SKM-1 treated with dmso at 0.1 percent for 144 hours (cell line): ENCODE data around the gene NCK2.

ENCODE experiments used
- DNase-seq: peaks from one replicate; lab custom pipeline; 2025; ENCODE audit not compliant: unreplicated experiment; lab: John Stamatoyannopoulos, UW

NCK2 gene

DNA sequence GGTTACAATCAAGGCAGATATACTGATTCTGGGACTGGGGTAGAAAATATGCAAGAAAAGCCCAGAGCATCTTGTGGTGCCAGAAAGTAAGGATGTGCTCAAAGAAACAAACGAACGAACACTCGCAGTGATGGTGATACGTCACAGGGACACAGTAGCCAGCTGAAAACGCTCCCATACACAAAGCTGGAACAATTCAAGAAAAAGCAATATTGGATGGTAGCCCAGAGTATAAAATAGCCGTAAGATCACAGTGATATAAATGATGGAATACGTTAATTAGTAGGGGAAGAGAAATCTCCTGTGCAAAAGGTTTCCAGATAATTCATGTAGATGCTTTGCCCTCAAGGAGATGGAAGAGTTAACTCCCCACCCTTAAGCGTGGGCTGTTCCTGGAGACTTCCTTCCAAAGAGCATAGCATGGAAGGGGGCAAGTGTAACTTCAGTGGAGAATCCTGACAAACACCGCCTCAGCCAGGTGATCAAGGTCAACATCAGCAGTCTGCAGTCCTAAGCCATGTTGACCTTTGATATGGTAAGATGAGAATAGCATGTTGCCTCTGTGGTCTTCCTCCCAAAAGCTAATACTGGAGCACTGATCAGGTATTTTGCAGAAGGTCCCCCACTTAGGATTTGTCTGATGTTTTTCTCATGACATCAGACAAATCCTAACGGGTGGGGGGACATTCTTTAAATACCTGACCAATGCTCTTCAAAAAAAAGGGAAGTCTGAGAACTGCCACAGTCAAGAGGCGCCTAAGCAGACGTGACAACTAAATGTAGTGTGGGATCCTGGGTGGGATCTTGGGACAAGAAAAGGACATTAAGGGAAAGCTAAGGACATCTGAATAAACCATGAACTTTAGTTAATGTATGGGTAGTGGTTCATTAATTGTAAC, 99.0 kb downstream of the NCK2 start:
- DNase-seq = no peak

DNA sequence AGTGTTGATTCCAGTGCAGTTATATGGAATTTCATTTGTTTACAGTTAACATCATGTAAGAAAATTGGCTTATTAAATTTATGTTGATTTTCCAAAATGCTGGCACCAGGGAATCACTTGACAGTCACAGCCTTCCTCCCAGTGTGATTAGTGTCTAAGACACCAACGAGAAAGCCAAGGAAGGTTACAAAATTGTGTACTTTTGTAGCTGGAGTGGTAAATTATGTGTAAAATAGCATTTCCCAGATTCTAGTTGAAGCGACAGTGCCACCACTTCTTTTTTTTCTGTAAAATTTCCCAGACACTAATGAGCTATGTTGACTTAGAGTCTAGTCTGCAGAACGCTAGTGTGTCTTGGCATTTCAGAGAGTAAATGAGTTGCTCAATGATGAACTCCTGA, 101.3 kb downstream of the NCK2 start:
- DNase-seq = no peak

- no peak for DNase-seq
Observed at GRCh38 chr2:105847056-105847455, 102.3 kb downstream of the NCK2 start.

DNA sequence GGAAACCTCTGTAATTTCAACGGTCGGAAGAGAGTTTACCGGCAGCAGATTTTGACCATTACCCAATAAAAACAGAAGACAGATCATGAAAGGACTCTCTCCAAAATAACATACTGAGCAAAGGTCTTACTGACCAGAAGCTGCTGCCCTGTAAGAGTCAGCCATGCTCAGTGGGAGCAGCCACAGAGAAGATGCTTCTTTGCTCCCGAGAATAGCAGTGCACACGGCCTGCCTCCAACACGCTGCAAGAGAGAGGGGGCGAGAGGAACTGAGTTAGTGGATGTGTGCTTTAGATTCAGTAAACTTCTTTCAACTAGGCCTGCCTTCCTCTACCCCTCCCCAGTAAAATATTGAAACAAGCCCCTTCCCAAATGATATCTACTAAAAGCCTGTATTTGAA, 103.7 kb downstream of the NCK2 start:
- no peak for DNase-seq

DNA sequence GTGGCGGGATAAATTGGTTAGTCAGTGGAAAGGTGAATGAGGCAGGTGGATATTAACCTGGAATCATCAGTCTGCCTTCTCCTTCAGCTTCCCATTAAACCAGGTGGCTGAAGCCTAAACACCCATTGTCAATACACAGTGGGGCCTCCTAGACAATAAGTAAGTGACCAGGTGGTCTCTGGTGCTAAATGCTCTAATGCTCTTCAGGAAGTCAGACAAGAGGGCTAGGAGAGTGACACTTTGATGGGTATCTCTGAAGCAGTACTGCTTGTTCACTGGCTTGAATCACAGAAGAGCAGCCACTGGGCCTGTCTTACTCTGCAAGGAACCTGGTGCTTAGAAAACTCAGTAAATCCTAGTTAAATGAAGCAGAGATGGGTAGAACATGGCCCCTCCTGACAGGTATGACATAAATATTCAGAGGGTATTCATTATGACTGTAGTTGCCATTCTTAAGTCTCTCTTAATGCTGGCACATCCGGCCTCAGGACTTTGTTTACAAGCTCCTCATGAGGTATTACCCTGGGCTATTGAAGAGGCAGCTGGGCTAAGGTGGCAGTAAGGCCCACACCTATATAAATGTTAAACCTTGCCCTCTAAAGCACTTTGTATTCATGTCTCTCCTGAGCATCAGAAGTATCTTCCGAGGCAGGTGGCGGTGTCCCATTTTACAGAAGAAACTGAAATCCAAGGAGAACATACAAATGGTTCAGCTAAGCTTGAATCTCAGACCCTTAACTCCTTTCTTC, 104.9 kb downstream of the NCK2 start:
- no peak for DNase-seq

DNA sequence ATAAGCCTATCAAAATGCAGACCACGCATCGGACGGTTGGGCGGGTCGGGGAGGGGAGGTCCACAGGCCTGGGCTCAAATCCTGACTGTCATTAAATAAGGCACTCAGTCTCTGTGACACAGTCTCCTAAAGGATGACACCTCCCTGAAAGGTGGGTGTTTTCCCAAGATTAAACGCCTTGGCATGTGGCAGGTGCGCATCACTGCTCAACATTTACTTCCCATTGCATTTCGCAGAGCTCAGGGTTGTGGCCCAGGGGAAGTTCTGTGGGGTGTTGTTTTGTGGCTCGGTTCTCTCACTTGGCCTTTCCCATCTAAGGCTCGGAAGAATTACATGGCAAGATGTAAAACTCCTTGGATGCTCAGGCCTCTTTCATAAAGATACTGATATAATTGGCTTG, 107.4 kb downstream of the NCK2 start:
- DNase-seq = no peak

DNA sequence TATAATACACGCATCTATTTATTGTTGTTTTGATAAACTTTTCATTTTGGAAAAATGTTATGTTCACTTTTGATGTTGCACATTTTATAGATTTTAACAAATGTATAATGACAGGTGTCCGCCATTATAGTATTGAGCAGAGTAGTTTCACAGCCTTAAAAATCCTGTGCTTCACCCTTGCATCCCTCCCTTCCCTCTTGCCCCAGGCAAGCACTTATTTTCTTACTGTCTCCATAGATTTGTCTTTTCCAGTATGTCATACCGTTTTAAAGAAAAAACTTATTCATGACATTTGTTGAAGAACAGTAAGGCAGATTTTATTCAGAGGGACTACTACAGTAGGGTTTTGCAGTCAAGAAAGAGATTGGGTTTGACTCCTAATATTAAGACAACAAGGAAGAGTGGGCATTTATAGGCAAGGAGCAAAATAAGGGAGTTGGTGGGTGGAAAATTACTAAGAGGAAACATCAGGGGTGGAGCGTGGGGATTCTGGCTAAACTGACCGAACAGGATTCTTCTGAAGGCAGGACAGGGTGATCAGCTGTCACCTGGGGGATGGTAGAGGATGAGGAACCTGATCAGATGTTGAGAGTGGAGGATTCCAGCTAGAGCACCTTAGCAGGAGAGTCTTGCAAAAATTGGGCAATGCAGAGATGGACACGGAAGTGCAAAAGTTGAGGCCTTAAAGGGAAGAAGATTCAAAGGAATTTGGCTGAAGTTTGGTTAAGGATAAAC, 108.8 kb downstream of the NCK2 start:
- no peak for DNase-seq

DNA sequence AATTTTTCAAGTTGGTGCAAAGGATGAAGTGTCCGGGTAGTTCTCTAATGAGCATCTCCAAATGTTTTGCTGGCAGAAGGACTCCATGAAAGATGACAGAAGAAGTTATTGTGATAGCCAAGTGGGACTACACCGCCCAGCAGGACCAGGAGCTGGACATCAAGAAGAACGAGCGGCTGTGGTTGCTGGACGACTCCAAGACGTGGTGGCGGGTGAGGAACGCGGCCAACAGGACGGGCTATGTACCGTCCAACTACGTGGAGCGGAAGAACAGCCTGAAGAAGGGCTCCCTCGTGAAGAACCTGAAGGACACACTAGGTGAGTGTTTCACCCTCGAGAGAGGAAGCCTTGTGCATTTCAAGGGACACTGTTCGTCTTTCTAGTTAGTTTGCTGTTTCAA, 110.3 kb downstream of the NCK2 start:
- no peak for DNase-seq

DNA sequence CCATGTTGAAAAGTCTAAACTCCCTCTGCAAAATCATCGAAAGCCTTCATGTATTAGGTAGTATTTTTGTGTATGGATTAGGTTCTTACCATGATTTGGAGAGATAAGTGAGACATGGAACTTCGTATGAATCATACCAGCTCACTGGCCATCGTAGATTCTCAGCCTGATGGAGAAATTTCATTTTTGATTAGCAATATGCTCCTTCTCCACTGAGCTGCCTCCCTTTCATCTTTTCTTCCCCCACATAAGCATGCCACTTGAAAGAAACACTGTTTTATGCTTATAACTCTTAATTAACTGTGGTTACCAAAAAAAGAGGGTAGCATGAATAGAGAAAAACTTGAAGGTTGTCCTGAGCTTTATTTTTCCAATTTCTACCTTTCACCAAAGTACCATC, 111.9 kb downstream of the NCK2 start:
- no peak for DNase-seq

- no peak for DNase-seq
Observed at GRCh38 chr2:105857076-105857740, 112.5 kb downstream of the NCK2 start.

DNA sequence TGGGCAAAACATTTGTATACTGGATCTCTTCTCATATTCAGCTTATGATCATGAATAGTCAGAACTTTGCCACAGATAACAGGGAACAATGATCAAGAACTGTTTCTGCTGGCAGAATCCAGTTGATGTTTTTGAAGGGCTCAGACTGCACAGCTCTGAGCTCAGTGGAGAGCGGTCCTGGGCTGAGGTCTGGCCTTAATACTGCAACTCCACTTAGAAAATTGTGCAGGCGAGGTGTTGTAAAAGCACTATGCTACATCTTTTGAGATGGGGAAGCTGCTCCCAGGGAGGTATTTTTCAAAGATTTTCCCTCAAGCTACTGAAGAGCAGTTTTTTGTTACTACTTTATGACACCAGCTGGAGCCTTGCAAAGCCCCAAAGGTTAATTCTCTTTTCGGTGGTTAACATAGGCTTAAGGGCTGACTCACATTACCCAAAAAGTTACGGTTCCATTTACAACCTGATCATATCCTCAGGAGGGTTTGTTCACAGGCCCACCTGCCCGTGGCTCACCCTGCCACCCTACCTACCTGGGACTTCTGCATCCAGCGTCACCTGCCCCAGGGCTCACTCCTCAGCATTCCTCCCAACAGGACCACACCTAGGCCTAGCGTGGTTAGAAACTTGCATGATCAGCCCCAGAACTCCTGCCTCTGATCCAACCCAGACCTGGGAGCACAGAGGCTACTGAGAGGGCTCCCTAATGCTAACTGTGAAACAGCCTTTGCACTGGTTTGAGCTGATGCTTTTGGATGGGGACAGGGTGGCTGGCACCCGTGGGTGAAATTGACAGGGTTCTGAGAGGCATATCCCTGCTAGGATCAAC, 114.4 kb downstream of the NCK2 start:
- no peak for DNase-seq

DNA sequence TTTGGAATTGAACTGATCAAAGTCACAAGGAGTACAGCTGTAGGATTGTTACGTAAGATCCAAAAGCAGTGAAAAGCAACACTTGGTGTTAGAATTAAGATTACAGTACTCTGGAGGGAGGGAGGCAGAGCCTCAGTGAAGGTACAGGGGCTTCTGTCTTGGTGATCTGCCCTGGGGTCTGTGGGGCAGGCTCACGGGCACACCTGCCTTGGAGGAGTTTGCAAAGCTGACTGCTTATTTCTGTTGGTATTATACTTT, 114.9 kb downstream of the NCK2 start:
- DNase-seq = no peak

- no peak for DNase-seq
Observed at GRCh38 chr2:105860567-105860966, 115.9 kb downstream of the NCK2 start.

DNA sequence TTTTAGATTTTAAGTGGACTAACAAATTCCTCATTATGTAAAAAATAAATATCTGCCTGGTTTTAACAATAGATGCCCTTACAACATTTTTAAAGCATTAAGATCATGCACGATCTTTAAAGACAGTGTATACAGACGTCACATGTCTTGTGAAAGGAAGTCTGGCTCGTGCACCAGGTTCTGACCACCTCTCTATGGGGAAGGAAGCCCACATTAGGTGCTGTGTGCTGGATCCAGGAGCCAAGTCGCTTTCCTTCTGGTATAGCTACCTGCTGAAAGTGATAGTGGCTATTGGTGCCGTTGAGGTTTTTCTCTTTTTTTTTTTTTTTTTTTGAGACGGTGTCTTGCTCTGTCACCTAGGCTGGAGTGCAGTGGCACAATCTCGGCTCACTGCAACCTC, 116.5 kb downstream of the NCK2 start:
- no peak for DNase-seq

- DNase-seq = no peak
Observed at GRCh38 chr2:105862843-105863242, 118.1 kb downstream of the NCK2 start.

DNA sequence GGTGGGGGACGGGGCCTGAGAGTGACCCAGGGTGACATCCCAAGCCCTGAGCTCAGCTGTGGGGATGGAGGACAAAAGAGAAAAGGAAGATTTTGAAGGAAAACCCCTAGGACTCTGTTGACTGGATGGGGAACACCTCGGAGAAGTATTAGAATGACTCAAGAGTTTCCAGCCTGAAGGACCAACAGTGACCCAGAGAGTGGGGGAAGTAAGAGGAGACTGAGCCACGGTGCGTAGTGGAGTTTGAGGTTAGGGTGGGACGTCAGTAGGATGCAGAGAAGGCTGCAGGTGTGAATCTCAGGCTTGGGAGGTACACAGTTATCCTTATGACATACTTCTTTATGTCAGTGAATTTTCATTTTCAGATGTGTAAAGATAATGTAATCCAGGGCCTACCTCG, 119.5 kb downstream of the NCK2 start:
- no peak for DNase-seq

- DNase-seq = no peak
Observed at GRCh38 chr2:105865222-105865913, 120.7 kb downstream of the NCK2 start.

DNA sequence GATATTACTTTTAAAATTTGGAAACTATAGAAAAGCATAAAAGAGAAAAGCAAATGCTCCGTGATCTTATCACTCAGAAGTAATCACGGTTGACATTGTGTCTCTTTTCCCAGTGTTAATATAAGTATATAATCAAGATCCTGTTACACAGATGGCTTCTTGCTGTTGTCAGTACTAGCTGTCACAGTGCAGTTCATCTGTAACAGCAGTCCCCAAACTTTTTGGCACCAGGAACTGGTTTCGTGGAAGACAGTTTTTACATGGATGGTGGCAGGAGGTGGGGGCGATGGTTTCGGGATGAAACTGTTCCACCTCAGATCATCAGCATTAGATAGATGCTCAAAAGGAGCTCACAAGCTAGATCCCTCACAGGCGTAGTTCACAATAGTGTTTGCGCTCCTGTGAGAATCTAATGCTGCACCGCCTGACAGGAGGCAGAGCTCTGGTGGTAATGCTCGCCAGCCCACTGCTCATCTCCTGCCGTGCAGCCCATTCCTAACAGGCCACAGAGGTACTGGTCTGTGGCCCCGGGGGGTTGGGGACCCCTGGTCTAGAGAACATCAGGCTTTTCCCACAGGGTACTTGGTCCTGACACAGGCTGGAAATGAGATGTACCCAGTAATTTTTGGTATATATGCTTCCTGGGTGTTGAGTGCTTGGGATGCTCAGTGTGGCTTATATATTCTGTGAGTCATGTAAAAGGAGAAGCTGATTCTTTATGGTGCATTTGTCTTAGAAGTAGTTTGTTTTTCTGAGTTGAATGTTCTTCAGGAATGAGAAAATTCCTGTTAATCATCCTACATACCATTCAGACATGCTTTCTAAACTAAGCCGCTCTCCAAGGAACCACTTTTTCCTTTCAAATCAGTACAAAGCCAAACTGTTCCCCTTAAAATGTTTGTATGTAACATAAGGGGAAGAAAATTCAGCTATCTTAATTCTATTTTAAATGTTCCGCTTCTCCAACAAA, 121.8 kb downstream of the NCK2 start:
- DNase-seq = no peak

DNA sequence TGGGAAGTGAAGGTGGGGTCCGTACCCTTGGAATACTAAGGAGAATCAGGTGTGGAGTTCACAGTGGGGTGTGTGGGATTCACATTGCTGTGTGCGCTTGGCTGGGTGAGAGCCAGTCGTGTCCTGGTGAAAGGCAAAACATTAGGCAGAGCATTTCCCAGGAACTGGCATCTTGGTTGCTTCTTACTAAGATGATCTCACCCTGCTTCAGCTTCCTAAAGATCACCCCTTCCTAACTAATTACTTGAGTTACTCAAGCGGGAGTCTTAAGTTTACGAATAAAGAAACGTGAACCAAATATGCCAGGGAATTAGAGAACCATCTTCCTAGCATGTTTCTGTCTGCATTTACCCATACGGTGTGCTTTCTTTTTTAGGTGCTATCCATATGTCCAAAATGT, 122.9 kb downstream of the NCK2 start:
- no peak for DNase-seq
